Measurements from ENCODE around the gene SDK2.

The SDK2 gene

DNA sequence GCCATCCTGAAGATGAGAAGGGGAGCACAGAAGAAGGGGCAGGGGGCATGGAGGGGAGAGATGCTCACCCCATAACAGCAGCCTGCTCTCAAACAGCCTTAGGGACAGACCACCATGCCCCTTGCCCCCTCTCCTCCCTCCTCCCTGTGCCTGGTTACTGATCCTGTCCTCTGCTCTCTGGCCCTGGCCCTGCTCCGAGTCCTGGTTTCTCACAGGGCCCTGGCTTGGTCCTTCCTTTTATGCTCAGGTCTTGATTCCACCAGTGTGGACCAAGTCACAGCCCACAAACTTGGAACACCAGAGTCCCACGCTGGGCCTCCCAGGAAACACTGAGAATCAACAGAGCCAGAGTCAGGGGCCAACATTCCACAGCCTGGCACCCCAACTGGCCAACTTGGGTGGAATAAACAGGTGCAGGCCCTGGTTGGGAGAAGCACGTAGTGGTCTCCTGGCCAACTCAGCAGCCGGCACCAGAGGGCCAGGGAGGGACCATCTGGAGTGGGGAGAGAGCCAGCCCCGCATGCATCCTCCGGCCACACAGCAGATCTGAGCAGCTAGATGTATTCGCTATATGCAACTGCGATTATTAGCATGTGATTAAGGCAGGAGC is 287.6 kb downstream of the SDK2 start:
- DNase-seq: no peak

DNA sequence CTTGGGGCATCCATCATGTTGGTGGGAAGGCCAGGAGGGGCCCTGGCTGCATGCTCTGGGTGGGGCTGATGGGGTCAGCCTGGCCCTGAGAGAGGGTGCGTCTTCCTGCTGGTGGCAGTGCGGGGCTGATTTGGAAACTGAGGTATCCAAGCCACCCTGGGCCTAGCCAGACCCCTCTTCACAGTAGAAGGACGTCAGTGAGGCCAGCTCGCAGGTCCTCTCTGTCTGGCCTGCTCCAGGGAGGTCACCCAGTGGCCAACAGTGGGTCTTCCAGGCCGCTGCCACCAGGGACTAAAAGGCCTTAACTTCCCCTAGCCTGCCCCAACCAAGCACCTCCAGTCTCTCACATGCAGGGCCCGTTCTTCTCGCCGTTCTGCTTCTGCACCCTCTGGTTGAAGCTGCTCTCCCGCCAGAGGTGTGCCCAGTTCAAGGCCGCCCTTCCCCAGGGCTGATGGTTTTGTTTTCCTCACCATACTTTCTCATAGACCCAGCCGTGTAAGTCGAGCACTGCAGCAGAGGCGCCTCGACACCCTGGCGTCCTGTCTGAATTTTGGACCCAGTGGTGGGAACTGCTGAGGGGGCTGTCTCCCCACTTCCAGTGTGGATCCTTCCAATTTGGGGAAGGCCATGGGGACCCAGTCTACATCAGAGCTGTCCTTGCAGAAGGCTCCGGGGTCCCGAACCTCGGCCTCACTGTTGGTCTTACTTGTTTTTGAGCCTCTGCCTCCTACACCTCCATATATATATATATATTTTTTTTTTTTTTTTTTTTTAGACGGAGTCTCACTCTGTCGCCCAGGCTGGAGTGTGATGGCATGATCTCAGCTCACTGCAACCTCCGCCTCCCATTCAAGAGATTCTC is 289.6 kb downstream of the SDK2 start:
- DNase-seq: no peak

DNA sequence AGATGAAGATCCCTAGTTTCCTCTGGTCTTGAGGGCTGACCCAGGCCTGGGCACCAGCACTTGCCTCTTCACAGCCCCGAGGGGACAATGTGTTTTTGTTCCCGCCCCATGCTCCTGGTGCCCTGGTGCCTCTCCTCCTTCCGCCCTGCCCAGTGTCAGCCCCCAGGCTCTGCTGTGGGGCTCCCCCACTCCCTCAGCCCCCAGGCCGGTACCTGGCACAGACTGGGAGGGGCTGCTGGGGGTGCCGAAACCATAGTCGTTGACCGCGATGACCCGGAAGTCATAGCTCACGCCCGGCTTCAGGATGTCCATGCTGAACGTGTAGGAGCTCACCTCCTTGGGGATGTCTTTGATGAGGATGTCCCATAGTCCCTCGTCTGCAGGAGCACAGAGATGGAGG is 292.0 kb downstream of the SDK2 start:
- DNase-seq: no peak

DNA sequence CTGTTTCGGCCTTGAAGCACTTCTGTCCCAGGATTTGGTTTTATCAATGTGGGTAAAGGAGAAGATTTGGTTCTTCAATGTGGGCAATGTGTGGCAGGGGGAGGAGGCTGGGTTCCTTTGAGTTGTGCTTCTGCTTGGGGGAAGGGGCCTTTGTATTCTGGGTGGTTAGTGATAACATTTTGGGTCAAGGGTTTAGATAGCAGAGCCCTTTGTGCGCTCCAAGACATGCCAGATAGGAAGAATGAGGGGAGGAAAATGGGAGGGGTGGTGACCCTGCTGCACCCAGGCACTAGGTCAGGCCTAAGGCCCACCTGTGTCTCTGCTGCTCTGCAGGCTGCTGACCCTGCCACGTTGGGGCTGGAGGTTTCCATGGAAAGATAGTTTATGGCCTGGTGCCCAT is 292.5 kb downstream of the SDK2 start:
- no peak for DNase-seq

DNA sequence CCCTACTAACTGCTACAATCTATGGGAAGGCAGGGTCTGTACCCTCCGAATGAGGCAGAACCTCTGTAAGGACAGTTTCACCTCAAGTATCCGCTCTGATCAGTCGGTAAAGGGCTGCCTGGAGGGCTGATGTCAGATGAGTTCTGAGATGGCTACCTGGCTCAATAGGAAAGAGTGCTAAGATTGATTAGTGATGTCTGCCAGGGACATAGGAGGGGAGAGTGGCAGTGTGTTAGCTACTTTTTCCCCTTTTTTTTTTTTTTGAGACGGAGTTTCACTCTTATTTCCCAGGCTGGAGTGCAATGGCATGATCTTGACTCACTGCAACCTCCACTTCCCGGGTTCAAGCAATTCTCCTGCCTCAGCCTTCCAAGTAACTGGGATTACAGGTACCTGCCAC is 293.4 kb downstream of the SDK2 start:
- DNase-seq: no peak

DNA sequence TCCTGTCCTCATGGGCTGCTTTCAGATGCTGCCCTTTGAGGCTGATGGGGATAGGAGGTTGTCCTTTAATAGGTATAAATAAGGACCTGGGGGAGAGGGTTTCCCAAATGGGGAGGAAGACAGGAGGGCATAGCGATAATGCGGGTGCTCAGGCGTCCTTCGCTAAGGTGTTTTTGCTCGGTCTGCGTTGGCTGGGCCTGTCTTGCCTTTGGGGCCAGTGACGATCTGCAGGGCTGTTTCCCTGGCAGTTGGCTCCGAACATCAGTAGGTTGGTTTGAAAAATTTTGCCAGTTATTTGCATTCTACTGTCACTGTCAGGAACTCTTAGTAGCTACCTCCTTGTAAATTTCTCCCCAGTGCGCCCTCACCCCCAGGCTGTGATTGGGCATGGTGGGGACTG is 294.6 kb downstream of the SDK2 start:
- DNase-seq: no peak

DNA sequence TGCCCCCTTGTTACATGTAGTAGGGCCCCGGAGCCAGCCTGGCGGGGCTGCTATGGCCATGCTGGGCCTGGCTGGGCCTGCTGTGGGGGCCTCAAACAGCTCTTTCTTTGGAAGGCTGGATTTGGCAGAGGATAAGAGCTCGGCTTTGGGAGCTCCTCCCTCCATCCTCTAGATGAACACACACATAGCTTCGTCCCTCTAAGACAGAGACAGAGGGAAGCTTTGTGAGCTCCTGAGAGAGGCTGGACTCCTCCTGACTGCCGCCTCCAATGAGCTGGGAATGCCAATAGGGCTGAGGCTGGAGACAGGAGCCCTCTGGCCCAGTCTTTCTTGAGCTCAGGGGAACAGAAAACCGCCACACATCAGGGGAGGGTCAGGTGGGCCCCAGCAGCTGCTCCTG is 295.1 kb downstream of the SDK2 start:
- DNase-seq: no peak

DNA sequence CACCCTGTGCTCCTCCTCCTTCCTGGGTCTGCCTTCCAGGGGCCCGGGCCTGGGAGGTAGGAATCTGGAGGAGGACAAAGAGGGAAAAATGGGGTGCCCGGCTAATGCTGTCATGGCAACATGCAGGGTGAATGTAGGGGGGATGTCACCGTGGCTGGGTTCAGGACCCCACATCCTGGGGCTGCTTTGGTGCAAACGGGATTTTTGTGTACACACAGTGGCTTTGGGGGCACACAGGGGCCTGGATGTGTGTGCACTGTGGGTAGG is 295.5 kb downstream of the SDK2 start:
- DNase-seq: no peak

DNA sequence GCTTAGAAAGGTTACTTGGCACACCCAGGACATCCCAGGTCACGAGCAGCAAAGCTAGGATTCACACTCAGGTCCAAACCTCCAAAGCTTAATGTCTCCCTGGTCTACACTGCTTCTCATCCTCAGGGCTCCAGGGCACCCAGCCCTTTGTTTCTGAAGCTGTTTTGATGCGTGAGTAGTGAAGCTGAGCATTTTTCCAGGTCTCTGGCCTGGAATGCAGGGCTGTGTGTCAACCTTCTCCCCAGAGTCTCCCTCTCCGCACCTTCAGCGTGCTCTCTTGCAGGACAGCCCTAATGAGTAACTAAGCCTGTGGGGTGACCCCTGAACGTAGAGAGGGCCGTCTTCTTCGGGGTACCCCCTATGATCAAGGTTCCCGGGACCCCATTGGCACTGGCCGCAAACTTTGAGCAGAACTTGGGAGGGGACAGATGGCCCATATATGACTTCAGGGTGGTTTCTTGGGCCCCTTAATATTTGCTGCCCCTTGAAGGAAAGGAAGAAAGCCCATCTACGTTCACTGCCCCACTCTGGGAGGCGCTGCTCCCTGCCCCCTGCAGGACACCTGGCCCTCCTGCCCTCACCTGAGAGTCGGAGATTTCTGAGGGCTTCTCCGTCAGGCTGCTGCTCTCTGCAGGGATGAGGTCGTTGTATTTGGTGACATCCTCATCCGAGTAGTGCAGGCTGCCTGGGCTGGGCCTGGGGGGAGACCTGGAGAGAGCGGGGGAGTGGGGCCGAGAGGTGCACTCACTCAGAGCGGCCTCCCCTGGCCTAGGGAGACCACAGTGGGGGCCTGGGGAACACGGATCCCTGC is 296.0 kb downstream of the SDK2 start:
- DNase-seq: no peak

DNA sequence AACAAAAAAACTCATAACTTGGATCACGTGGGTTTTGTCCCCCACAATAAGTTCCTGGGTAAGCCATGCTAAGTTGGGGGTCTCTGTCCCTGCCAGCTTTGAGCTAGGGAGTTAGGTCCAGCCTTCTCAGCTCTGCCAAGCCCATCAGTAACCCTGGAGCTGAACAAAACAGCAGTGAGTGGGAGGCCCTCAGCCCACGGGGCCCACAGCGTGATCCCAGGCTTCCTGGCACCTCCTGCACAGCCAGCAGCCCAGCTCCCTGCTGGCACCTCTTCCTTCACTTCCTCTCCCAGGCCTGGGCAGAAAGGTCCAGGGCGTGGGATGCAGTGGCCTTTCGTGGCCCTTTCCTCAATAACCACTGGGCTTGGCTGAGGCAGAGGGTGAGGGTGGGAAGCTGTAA is 296.9 kb downstream of the SDK2 start:
- no peak for DNase-seq

DNA sequence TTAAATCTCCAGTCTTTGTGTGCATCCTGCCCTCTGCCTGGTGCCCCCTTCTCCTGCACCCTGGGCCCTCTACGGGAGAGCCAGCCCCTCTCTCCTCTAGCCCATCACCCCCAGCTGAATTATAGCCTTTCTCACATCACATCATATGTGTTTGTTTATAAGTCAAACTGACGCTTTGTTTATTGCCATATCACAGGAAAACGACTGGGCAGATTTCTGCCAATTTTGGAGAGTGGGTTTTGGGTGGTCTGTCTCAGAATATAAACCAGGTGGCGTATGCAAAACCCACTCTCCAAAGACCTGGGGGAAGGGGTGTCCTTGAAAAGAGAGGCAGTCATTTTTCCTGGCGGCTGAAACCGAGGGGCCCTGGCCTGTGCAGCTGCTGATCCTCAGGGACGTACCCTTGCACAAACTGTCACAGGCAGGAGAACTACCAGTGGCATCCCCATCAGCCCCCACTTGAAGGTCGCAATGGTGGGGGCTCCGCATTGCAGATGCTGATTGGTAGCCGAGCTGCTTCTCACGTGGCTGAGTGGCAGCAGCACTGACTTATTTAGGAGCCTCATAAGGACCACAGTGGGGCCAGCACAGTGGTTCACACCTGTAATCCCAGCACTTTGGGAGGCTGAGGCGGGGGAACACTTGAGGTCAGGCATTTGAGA is 297.6 kb downstream of the SDK2 start:
- DNase-seq: no peak

DNA sequence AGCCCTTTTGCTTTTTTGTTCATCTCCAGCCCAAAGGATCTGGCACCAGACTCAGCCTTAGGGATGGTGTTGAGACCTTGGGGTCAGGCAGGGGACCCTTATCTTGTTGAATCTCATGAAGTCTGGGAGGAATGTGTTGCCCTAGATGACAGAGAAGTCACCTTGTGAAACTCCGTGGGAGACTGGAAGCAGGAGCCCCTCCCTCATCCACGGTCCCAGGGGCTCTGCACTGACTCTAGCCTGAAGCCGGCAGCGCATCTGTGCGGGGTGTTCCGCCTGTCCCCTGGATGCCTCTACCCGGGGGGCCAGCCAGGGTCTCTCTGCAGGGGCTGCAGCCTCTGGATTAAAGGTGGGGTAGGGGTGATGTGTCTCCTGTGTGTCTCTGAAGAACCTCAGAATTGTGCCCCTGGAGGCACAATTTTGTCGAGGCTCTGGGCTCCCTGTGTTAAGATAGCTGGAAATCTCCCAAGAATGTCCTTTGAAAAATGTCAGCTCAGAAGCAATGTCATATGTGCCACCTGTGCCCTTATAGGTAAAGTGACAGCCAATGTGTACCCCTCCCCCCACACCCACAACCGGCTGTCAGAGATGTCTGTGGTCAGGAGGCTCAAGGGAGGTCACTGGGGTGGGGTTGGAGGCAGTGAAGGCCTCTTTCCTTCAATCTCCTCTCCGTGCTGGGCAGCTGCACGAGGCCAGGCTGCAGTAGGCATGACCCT is 300.3 kb downstream of the SDK2 start:
- DNase-seq: no peak

DNA sequence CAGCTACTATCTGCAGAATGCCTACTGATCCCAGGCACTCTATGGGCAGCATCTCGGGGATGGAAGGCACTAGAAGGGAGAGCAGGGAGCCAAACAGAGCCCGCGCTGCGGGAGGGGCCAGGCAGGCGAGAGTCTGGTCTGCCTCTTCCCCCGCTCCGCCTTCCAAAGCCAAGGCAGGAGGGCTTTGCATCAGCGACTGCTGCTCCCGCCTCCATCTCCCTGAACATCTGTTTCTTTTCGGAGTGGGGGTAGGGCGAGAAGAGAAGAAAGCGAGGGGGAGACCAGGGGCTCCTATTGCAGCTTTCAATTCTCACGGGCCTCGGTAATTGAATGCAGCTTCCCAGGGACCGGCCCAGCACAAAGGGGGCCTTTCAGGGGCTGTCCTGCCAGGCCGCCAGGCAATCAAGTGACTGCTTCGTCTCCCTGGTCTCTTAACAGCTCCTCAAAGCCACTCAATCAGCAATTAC is 301.0 kb downstream of the SDK2 start:
- no peak for DNase-seq

DNA sequence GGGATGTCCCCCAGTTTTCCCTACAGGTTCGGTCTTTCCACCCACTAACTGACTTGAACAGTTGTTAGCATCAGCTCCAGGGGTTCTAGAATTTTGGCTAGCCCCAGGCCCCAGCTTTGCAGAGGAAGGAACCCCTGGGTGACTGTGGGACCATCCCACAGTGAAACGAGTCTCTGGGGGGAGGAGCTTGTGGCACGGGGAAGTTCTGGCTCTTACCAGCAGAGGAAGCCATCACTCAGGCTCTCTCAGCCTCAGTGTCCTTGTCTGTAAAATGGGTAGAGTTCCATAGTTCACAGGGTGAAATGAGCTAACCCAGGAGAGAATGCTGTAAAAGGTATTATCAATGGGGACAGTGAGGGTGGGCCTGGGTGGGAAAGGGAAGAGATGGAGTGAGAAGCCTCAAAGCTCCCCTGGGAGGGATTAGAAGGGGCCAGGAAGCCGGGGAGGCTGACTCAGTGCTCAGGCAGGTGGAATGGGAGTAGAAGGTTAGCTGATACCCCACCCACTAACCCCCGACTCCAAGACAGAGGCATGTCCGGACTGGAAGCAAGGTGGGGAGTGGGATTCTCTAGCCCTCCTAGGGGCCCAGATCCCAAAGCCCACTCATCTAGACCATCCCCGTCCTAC is 301.6 kb downstream of the SDK2 start:
- DNase-seq: no peak

DNA sequence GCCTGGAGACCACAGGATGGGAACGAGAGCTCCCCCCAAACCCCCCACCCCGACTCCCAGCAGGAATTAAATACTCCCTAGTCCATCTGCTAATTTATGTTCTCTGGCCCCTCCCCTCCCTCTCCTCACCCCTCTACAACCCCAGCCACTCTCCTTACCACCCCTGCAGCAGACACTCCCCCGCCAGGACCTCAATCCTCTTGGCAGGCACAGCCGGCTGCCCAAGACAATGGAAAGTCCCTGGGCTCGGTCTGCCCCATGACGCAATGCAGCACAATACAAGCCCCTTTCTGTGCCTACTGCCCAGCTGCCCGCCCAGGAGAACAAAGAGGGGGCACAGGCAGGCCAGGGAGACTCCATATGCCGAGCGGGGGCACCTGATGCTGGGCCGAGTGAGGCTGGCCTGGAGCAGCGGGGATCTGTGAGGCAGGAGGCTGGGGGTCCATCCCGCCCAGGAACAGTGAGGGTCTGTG is 302.2 kb downstream of the SDK2 start:
- no peak for DNase-seq

DNA sequence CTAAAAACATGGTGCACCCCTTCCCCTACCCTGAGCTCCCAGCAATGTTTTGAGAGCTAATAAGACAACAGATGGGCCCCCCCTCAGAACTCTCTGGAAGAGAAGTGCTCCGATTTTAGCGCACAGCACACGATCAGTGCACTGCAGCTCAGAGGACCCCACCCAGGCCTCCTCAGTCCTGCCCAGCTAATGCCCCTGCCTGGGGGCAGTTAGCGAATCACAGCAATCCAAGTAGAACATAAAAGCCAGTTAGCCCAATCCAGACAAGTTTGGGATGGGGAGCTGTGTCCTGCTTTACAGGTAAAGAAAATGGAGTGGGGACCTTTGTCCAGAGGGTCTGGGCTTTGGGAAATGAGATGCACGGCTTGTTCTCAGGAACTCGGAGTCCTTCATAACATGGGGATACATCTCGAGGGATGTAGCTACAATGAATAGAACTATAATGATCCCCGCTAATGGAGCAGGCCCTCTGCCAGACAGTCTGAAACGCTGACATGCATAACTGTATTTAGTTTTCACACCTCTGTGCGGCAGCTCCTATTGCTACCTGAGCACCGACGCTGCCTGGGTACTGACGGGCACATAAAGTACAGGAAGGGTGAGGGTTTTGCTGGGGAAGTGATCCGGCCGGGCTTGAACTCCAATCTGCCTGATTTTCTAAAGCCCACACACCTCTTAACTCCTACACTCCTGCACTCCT is 302.7 kb downstream of the SDK2 start:
- no peak for DNase-seq

DNA sequence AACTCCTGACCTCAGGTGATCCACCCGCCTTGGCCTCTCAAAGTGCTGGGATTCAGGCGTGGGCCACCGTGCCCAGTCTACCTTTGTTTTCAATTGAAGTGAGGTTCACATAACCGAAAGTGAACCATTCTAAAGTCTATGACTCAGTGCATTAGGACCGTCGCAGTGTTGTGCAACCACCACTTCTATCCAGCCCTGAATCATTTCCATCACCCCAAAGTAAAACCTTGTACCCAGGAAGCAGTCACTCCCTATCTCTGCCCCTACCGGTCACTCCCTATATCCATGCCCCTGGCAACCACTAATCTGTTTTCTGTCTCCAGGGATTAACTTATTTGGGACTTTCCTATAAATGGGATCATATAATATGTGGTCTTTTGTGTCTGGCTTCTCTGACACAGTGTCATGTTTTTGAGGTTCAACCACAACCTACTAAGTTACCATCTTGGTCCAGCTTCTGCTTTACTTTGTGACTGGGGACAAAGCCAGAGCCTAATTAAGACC is 304.1 kb downstream of the SDK2 start:
- no peak for DNase-seq

DNA sequence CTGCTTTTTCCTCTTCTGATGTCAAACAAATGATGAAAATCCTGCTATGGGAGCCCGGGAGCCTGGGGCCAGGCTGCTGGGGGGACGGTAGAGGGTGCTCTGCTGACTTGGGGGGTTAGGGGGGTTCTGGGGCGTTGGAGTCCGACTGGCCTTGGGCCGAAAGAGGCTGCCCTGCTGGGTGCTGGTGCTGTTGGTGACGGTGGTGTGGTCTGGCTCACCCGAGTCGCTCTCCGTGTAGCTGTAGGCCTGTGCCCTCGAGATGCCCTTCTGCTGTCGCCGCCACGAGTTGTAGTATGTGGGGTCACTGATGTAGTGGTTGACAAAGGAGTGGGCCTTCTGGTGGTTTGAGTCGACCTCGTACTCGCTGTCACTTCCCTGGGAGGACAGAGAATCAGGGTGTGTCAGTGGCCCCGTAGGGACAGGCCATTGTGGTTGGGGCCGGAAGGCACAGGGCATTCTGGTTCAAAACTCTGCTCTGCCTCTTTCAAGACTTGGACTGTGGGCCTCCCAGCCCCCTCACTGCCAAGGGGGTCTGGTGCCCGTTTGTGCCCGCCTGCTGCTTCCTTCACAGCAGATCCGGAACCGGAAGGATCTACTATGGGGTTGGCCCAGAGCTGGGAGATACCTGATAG is 305.6 kb downstream of the SDK2 start:
- DNase-seq: no peak

DNA sequence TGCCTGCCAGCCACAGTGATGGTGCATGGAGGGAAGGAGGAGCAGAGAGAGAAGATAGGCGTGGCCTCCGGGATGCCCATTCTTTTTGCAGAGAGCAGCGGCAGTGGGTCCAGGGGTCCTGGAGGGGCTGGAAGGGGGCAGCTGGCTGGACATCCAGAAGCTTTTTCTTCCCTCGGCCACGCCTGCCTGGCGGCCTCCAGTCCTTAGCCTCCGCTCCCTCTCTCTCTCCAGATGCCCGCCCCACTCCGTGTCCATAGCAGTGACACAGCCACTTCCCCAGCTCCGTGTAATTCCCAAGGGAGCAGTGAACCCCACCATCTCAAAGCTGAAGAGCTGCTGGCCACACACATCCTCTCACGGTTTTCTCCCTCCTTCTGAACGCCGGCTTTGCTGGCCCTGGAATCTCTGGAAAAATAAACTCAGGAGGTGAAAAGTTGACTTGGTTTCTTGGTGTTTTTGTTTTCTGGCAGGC is 306.2 kb downstream of the SDK2 start:
- DNase-seq: no peak

DNA sequence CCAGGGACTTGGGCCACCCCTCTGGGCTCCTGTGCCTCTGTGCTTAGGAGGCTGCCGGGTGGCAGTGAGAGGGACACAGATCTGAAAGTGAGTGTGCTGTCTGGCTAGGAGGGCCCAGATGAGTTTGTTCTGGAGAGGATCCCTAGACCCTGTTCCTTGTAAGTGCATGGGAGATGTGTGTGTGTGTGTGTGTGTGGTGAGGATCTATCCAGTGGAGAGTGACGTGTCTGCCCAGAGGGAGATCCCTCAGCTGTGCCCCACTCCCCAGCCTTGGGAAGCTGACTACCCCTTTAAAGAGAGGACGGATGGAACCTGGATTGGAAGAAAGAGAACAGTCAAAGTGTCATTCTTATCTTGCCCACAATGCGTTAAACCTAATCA is 306.9 kb downstream of the SDK2 start:
- no peak for DNase-seq

Data from NCI-H1417 treated with DMSO at 0.1 percent for 48 hours (cell line).